Lower leg skin (tissue), 4 donors: ENCODE data around the gene CCDC106. TPM values are rescaled to one million over a fixed set of nuclear protein-coding genes. Genes with fewer than 3 reads are reported as not detected.

Experiments
- DNase-seq, 2 donors: peaks; one replicate each; pipeline ENCODE4 v3.0.0-alpha.2; 2019; ENCODE audit warnings: low spot score in 2 of 2
- H3K4me3 ChIP-seq: fragments of 200-600 bp; sonication (generic); 2 replicates; pipeline ENCODE4 v1.5.1; 2017; ENCODE audit warnings: mild to moderate bottlenecking, low read depth; ENCODE audit not compliant: poor library complexity, severe bottlenecking
- POLR2A ChIP-seq, 2 donors: fragments of 450-650 bp; IDR thresholded peaks; one replicate each; pipeline ENCODE4 v1.6.1; 2016 to 2017; ENCODE audit warnings: antibody characterized with exemption in 2 of 2, mild to moderate bottlenecking in 1 of 2, moderate library complexity in 1 of 2
- WGBS, 2 donors: methylation state at CpG; one replicate each; pipeline ENCODE4 v1.1.5; 2018; 5-methylcytosine and 5-hydroxymethylcytosine counted together
- intact Hi-C: fragments of 100-400 bp; cut with DNase I; formaldehyde crosslinking; loops from one replicate; pipeline ENCODE4 v1.15.0; 2023; ENCODE audit warnings: low total_unique reads
- total RNA-seq, 4 donors: library from RNA; depleted of rRNA; stranded (reverse); fragments of >200 nt; gene quantifications; one replicate each; pipeline ENCODE4 v1.1.0, GENCODE V29; 2016
- TF ChIP-seq, protein P1 (sequence below), 3 donors: fragments of 450-650 bp; IDR thresholded peaks; one replicate each; pipeline ENCODE4 v1.5.1; 2016; ENCODE audit warnings: antibody characterized with exemption in 3 of 3, mild to moderate bottlenecking in 3 of 3, moderate library complexity in 2 of 3

The CCDC106 gene
- total RNA-seq, 4 donors from 2014 or later = 7.9 to 10.4 (median 8.5) TPM

DNA sequence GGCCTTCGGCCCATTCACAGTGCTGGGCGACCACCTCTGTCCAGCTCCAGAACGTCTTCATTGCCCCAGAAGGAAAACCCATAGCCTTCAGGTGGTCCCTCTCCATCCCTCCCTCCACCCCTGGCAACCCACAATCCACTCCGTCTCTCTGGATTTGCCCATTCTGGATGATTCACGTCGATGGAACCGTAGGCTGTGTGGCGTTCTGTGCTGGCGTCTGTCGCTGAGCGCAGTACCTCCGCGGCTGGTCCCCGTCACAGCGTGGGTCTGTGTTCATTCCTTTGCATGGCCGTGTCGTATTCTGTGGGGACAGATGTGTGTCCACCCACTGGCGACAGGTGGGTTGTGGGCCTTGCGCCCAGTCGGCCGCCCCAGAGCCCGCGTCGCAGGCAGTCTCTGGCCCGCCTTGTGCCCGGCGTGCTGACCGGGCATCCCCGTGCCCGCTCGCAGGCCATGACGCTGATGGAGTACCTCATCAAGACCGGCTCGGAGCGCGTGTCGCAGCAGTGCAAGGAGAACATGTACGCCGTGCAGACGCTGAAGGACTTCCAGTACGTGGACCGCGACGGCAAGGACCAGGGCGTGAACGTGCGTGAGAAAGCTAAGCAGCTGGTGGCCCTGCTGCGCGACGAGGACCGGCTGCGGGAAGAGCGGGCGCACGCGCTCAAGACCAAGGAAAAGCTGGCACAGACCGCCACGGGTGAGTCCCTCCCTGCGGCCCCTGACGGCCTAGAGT, 37.1 kb downstream of the CCDC106 start:
- intact Hi-C loops = no loop called here
- TF ChIP-seq, protein P1, sequence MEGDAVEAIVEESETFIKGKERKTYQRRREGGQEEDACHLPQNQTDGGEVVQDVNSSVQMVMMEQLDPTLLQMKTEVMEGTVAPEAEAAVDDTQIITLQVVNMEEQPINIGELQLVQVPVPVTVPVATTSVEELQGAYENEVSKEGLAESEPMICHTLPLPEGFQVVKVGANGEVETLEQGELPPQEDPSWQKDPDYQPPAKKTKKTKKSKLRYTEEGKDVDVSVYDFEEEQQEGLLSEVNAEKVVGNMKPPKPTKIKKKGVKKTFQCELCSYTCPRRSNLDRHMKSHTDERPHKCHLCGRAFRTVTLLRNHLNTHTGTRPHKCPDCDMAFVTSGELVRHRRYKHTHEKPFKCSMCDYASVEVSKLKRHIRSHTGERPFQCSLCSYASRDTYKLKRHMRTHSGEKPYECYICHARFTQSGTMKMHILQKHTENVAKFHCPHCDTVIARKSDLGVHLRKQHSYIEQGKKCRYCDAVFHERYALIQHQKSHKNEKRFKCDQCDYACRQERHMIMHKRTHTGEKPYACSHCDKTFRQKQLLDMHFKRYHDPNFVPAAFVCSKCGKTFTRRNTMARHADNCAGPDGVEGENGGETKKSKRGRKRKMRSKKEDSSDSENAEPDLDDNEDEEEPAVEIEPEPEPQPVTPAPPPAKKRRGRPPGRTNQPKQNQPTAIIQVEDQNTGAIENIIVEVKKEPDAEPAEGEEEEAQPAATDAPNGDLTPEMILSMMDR (IDR thresholded peaks at IDR 0.05) = no peak
- no peak for TF ChIP-seq POLR2A (IDR thresholded peaks at IDR 0.05)
- WGBS, 2 donors = 93 to 97% methylated on average over 56 to 59 of the region's 60 CpGs
- DNase-seq = no peak
- no peak overlapping the region for H3K4me3 ChIP-seq

DNA sequence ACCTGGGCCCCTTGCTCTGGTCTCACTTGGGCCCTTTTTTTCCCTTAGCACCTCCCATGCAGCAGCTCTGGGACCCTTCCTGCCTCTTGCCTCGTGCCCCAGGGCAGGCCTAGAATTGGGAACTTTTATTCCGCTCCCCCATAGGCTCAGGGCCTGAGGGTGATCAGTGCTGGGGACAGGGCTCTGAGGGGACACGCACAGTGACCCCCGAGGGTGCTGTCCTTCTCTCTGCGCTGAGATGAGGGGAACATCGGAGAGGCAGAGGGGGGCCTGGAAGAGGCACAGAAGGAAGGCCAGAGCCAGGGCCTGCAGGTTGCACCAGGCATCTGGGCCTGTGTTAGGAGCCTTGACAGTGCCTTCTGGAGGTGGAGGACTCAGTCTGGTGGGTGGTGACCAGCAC, 37.8 kb downstream of the CCDC106 start:
- H3K4me3 ChIP-seq = no peak overlapping the region
- intact Hi-C loops = no loop called here
- DNase-seq = no peak
- TF ChIP-seq, protein P1 (IDR thresholded peaks at IDR 0.05) = no peak
- no peak for TF ChIP-seq POLR2A (IDR thresholded peaks at IDR 0.05)
- WGBS, 2 donors = 92 to 98% methylated on average over 6 of the region's 6 CpGs

DNA sequence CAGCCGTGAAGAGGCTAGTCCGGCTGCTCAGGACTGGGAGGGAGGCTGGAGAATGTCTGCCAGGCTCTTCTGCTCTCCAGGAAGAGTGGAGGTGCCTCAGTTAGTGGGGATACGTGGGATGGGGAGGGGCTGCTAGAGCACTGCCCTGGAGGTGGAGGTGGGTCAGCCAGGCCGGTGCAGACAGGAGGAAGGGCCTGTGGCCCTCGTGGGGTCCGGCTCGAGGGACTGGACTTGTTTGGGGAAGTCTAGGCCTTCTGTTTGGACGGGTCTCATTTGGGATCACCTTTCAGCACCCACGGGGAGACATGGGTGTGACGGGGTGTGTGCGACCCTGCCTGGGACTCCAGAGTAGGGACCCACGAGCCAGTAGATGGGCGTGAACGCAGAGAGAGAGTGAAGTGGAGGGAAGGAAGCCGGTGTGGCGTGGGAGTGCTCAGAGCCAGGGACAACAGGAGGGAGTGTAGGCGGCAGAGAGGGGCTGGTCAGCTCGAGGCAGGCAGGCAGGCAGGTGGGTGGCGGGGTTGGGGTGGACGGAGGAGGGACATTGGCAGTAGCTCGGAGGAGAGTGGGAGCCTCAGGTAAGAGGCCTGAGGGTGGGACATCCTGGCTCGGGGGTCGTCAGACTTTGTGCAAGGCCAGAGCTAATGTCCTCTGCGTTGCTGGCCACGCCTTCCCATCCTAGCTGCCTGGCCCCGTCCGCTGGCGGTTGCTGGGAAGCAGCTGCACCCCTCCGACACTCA, 38.5 kb downstream of the CCDC106 start:
- TF ChIP-seq, protein P1 (IDR thresholded peaks at IDR 0.05) = no peak
- no peak for TF ChIP-seq POLR2A (IDR thresholded peaks at IDR 0.05)
- WGBS, 2 donors = 90% methylated on average over 29 of the region's 29 CpGs
- intact Hi-C loops = no loop called here
- H3K4me3 ChIP-seq = no peak overlapping the region
- DNase-seq = no peak

DNA sequence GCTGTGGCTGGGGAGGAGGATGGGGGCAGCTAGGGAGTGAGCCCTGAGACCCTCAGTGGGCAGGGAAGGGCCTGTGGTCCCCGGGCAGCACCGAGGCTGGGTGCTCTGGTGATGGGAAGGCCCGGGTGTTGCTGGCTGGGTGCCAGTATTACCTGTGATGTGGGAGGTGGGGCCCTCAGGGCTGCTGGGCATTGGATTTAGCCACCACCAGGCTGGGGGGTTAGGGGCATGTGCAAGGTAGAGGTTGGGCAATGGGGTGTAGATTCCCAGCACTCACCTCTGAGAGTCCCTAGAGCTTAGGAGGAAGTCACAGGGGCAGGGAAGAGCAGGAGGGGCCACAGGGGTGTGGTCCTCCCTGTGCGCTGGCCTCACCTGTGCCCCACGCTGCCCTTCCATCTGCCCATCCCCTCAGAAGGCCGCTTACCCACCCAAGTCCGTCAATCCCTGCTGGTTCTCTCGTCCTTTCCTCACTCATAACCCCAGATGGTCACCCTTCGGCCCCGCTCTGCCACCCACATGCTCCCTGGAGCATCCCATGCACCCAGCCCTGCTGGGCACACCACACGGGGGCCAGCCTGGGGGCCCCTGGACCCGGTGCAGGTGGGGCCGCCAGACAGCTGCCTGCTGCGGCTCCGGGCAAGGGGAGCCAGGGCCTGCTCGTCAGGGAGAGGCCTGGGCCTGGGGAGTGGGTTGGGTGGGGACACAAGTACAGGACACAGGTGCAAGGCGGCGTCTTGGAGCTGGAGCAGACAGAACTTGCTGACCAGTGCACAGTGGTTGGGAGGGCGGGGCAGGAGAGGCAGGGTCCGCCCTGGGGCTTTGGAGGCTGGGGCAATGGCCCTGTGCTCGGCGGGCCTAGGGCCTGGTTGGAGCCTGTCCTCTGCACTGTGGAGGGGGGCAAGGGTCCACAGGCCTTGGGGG, 39.5 kb downstream of the CCDC106 start:
- no peak for DNase-seq
- TF ChIP-seq POLR2A (IDR thresholded peaks at IDR 0.05) = no peak
- TF ChIP-seq, protein P1 (IDR thresholded peaks at IDR 0.05) = no peak
- no peak overlapping the region for H3K4me3 ChIP-seq
- intact Hi-C loops = no loop called here
- WGBS, 2 donors = 87 to 91% methylated on average over 21 to 22 of the region's 22 CpGs

DNA sequence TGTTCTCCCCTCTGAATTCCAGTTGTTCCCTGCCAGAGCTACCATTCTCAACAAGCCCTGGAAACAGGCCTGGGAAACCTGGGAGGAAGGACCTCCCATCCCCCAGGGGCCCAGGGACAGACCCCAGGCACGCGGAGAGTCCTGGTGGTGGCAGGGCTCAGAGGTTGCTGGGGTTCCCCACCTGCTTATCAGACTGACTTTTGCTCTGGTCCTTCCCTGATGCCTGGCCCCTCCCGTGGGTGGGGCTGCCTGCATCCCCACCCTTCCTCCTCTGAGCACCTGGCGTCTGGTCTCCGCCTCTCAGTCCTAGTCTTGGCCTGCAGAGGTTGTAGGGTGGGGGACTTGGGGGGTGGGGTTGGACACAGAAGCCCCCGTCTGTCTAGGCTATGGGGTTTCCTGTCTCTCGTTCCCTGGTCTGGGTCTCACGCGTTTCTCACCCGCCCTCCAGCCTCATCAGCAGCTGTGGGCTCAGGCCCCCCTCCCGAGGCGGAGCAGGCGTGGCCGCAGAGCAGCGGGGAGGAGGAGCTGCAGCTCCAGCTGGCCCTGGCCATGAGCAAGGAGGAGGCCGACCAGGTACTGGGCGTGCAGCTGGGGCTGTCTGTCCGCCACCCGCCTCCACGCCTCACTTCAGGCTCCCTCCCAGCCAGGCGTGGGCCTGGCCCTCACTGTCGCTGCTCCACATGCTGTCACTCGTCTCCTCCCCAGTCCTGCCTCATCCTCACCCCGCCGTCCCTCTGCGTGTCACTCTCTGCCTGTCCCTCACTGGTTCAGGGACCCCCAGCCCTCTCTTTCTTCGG, 40.6 kb downstream of the CCDC106 start:
- 57 to 60% methylated on average over 25 to 27 of the region's 27 CpGs for WGBS, 2 donors
- no peak for TF ChIP-seq POLR2A (IDR thresholded peaks at IDR 0.05)
- TF ChIP-seq, protein P1 (IDR thresholded peaks at IDR 0.05) = no peak
- no peak overlapping the region for H3K4me3 ChIP-seq
- intact Hi-C loops = no loop called here
- DNase-seq = no peak
